ENCODE data around the gene AIF1. TPM values are rescaled to one million over a fixed set of nuclear protein-coding genes. Genes with fewer than 3 reads are reported as not detected.
A peak's percentile ranks its signal among the peaks of the same experiment; 100 is the strongest.
"Not testable (repeated sequence)": the region's sequence is repeated elsewhere in the genome, so short reads cannot be mapped to it uniquely, and the experiment has no call there.

Gene AIF1
- total RNA-seq, 2 experiments from 2014 or later, result 16.3 to 22.0 TPM

GRCh38 chr6:31588871-31589650 is 26.0 kb upstream of the AIF1 start:
- peaks cover 59% of the 10 kb centered on the region for H3K4me1 ChIP-seq (ENCODE audit: insufficient read depth, low read length, poor library complexity, severe bottlenecking)
- no peak for DNase-seq (ENCODE audit: low spot score)
- POLR2A ChIA-PET, result interaction anchor here (0.7 to 0.9 kb wide), 2 partner anchors 9 to 20 kb away, joined by 3 read pairs; no protein-coding TSS in a partner anchor
- H3K9me3 ChIP-seq (ENCODE audit: low read length), result no peaks in the 10 kb centered on the region
- no peaks in the 10 kb centered on the region for H4K20me1 ChIP-seq (ENCODE audit: insufficient read depth, low read length)
- intact Hi-C loops (cut with micrococcal nuclease; ENCODE audit: unreplicated experiment), result loop anchor here (10.0 kb wide), 1 partner anchor 184 kb away; the partner anchor contains the start of gene MICA
- no TSS peak for BruUV-seq (replicated peaks)
- no peak overlapping the region for H3K27ac ChIP-seq (ENCODE audit: low read depth, low read length, poor library complexity, severe bottlenecking)
- TF ChIP-seq CTCF (conservative IDR thresholded peaks at IDR 0.05; ENCODE audit: low read length) (no peak), EZH2phosphoT487 (IDR thresholded peaks at IDR 0.05; ENCODE audit: borderline replicate concordance, low read depth, low read length) (no peak)
- no peaks in the 10 kb centered on the region for H3K36me3 ChIP-seq (ENCODE audit: insufficient read depth, low read length)
- CTCF ChIA-PET (ENCODE audit: unreplicated experiment), result interaction anchor here (1.0 kb wide), 1 partner anchor 40 kb away, joined by 3 read pairs; no protein-coding TSS in a partner anchor
- no peak overlapping the region for H2AFZ ChIP-seq (ENCODE audit: low read length)
- no peak overlapping the region for H3K4me2 ChIP-seq (ENCODE audit: low read length)
- no peak overlapping the region for H3K4me3 ChIP-seq (ENCODE audit: low read depth, low read length, poor library complexity, severe bottlenecking)
- H3K79me2 ChIP-seq (ENCODE audit: insufficient read depth, low read depth, low read length), result no peaks in the 10 kb centered on the region
- H3K9me2 ChIP-seq (ENCODE audit: insufficient read depth, low read length), result no peaks in the 10 kb centered on the region

- H3K36me3 ChIP-seq (ENCODE audit: insufficient read depth, low read length); H3K79me2 ChIP-seq (ENCODE audit: insufficient read depth, low read depth, low read length); H3K4me2 ChIP-seq (ENCODE audit: low read length); H3K9me2 ChIP-seq (ENCODE audit: insufficient read depth, low read length); H4K20me1 ChIP-seq (ENCODE audit: insufficient read depth, low read length); H3K9me3 ChIP-seq (ENCODE audit: low read length); H3K4me3 ChIP-seq (ENCODE audit: low read depth, low read length, poor library complexity, severe bottlenecking); intact Hi-C loops (cut with micrococcal nuclease; ENCODE audit: unreplicated experiment); H3K27ac ChIP-seq (ENCODE audit: low read depth, low read length, poor library complexity, severe bottlenecking); CTCF ChIA-PET (ENCODE audit: unreplicated experiment); DNase-seq (ENCODE audit: low spot score); BruUV-seq (replicated peaks); H2AFZ ChIP-seq (ENCODE audit: low read length): not testable (repeated sequence)
- POLR2A ChIA-PET, result interaction anchor here (0.9 kb wide), 1 partner anchor 8 kb away, joined by 3 read pairs; no protein-coding TSS in a partner anchor
- peaks cover 45% of the 10 kb centered on the region for H3K4me1 ChIP-seq (ENCODE audit: insufficient read depth, low read length, poor library complexity, severe bottlenecking)
Observed at GRCh38 chr6:31590691-31591090, 24.3 kb upstream of the AIF1 start.

GRCh38 chr6:31592396-31592771 is 22.6 kb upstream of the AIF1 start:
- Histone ChIP-seq H2AFZ (ENCODE audit: low read length) (peak overlapping the region; percentile 84), H3K9me3 (ENCODE audit: low read length) (no peaks in the 10 kb centered on the region), H3K4me3 (ENCODE audit: low read depth, low read length, poor library complexity, severe bottlenecking) (no peak overlapping the region), H3K36me3 (ENCODE audit: insufficient read depth, low read length) (no peaks in the 10 kb centered on the region), H3K79me2 (ENCODE audit: insufficient read depth, low read depth, low read length) (no peaks in the 10 kb centered on the region), H3K9me2 (ENCODE audit: insufficient read depth, low read length) (no peaks in the 10 kb centered on the region), H3K27ac (ENCODE audit: low read depth, low read length, poor library complexity, severe bottlenecking) (peak overlapping the region; percentile 7), H3K4me2 (ENCODE audit: low read length) (peak overlapping the region; percentile 37; the same call in 1 of the 2 replicates), H4K20me1 (ENCODE audit: insufficient read depth, low read length) (no peaks in the 10 kb centered on the region), H3K4me1 (ENCODE audit: insufficient read depth, low read length, poor library complexity, severe bottlenecking) (peaks cover 35% of the 10 kb centered on the region)
- ChIA-PET POLR2A (interaction anchor here (0.9 to 2.8 kb wide), 5 partner anchors 8 to 46 kb away, joined by 5 to 30 read pairs (median 8); partner anchors contain the start of genes ATP6V1G2, LTB and NFKBIL1), CTCF (ENCODE audit: unreplicated experiment) (interaction anchor here (1.1 to 1.2 kb wide), 2 partner anchors 11 to 44 kb away, joined by 3 to 7 read pairs; no protein-coding TSS in a partner anchor)
- TF ChIP-seq CTCF (conservative IDR thresholded peaks at IDR 0.05; ENCODE audit: low read length), result no peak
- no peak for TF ChIP-seq EZH2phosphoT487 (IDR thresholded peaks at IDR 0.05; ENCODE audit: borderline replicate concordance, low read depth, low read length)
- intact Hi-C loops (cut with micrococcal nuclease; ENCODE audit: unreplicated experiment), result no loop called here
- no TSS peak for BruUV-seq (replicated peaks)
- DNase-seq (ENCODE audit: low spot score), result no peak

Measured in OCI-LY7 (cell line).